ENCODE data around the gene TM4SF20. TPM values are rescaled to one million over a fixed set of nuclear protein-coding genes. Genes with fewer than 3 reads are reported as not detected.

The TM4SF20 gene
- total RNA-seq = not detected

DNA sequence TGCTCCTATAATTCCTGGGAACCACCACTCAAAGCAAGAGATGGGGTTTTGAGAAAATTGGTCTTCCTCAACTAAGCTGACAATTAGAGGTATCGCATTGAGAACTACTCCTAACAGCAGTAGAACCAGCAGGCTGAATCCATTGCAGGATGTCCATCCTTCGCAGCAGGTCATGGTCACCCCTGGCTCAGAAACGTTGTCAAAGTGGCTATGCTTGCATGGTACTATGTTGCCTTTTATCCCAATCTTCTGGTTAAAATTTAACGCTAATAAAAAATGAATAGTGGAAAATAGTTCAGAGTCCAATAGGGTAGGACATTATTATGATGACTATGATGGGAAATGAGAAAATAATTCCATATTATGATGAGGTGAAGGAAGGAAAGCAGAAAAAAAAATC, at the start of gene TM4SF20:
Gene TM4SF20 (minus strand): TSS at position 212 of the 400 bp plus-strand sequence. CDS start 38 bp downstream, at position 174.
- Histone ChIP-seq H3K9me3 (no peaks in the 10 kb centered on the region), H3K4me3 (no peak within 1 kb of the TSS), H3K27me3 (no peaks in the 10 kb centered on the region), H3K4me1 (no peaks in the 10 kb centered on the region), H3K27ac (no peak within 1 kb of the TSS), H3K36me3 (no peaks in the 10 kb centered on the region)
- TF ChIP-seq POLR2A (IDR thresholded peaks at IDR 0.05) (no peak), CTCF (IDR thresholded peaks at IDR 0.05) (no peak), POLR2AphosphoS5 (IDR thresholded peaks at IDR 0.05; ENCODE audit: insufficient read depth in 1 of 2, low read depth in 1 of 2) (no peak)
- intact Hi-C loops (cut with DNase I) = no loop called here
- DNase-seq (ENCODE audit: extremely low spot score in 2 of 2) = no peak

DNA sequence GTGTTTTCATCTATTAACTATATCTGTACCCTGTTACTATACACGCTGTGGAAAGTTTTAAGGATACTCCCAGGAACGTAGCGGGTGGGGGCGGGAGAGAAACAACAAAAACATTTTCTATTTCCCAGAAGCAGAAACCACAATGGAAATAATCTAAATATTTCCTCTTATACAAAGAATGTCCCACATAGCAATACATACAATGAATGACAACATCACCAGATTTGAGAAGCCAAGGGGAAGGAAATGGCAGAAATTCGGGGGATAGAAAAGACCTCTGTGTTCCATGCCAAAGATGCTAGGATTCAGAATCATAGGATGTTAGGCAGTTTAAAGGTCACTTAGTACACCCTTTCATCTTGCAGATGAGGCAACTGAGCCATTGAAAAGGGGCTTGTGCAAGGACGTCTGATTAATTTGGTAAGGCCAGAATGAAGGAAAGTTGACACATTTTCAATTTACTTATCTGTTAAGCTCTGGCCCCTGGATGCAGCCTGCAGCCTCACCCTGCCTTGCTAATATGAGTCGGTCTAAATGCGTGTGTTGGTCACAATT, 49.7 kb upstream of the TM4SF20 start:
- intact Hi-C loops (cut with DNase I) = no loop called here
- no peak overlapping the region for H3K27ac ChIP-seq
- TF ChIP-seq POLR2AphosphoS5 (IDR thresholded peaks at IDR 0.05; ENCODE audit: insufficient read depth in 1 of 2, low read depth in 1 of 2) (no peak), CTCF (IDR thresholded peaks at IDR 0.05) (no peak)
- no peaks in the 10 kb centered on the region for H3K4me1 ChIP-seq
- DNase-seq (ENCODE audit: extremely low spot score in 2 of 2) = no peak
- no peaks in the 10 kb centered on the region for H3K27me3 ChIP-seq
- H3K36me3 ChIP-seq = no peaks in the 10 kb centered on the region
- no peak overlapping the region for H3K4me3 ChIP-seq
- peaks cover 9% of the 10 kb centered on the region for H3K9me3 ChIP-seq

GRCh38 chr2:227423656-227424499, 44.8 kb upstream of the TM4SF20 start:
- intact Hi-C loops (cut with DNase I) = no loop called here
- TF ChIP-seq CTCF (IDR thresholded peaks at IDR 0.05) = no peak
- Histone ChIP-seq H3K27me3 (no peaks in the 10 kb centered on the region), H3K4me3 (no peak overlapping the region), H3K9me3 (no peaks in the 10 kb centered on the region), H3K27ac (no peak overlapping the region), H3K4me1 (no peaks in the 10 kb centered on the region), H3K36me3 (no peaks in the 10 kb centered on the region)
- DNase-seq (ENCODE audit: extremely low spot score in 2 of 2) = no peak

- intact Hi-C loops (cut with DNase I) = no loop called here
- Histone ChIP-seq H3K27me3 (no peaks in the 10 kb centered on the region), H3K27ac (no peak overlapping the region), H3K9me3 (no peaks in the 10 kb centered on the region), H3K36me3 (no peaks in the 10 kb centered on the region), H3K4me1 (peaks cover 4% of the 10 kb centered on the region), H3K4me3 (no peak overlapping the region)
- DNase-seq (ENCODE audit: extremely low spot score in 2 of 2) = no peak
- TF ChIP-seq POLR2AphosphoS5 (IDR thresholded peaks at IDR 0.05; ENCODE audit: insufficient read depth in 1 of 2, low read depth in 1 of 2) (no peak), POLR2A (IDR thresholded peaks at IDR 0.05) (no peak), CTCF (IDR thresholded peaks at IDR 0.05) (no peak)
Observed at GRCh38 chr2:227420087-227421052, 41.3 kb upstream of the TM4SF20 start.

All from vagina (tissue), 2 donors.